ENCODE measurements around the gene UVRAG. TPM values are rescaled to one million over a fixed set of nuclear protein-coding genes. Genes with fewer than 3 reads are reported as not detected.

UVRAG gene
- total and polyA plus RNA-seq, 9 donors, result 10.1 to 26.7 (median 19.2) TPM

- Histone ChIP-seq H3K4me1 (ENCODE audit: insufficient read depth) (no peaks in the 10 kb centered on the region), H3K4me3 (no peak overlapping the region), H3K27me3 (no peaks in the 10 kb centered on the region), H3K27ac (no peak overlapping the region), H3K36me3 (no peaks in the 10 kb centered on the region), H3K9me3 (no peaks in the 10 kb centered on the region)
- TF ChIP-seq POLR2A (IDR thresholded peaks at IDR 0.05), result no peak
- no peak for TF ChIP-seq EP300 (IDR thresholded peaks at IDR 0.05)
- no peak for TF ChIP-seq CTCF (IDR thresholded peaks at IDR 0.05)
- intact Hi-C loops (cut with DNase I), result no loop called here
- no peak for DNase-seq
- WGBS, 3 donors, result 6 to 31% (median 11%) methylated on average over 1 of the region's 1 CpG
Observed at GRCh38 chr11:76025068-76025467, 210.1 kb downstream of the UVRAG start.

- WGBS, 3 donors, result 92 to 96% (median 93%) methylated on average over 3 of the region's 3 CpGs
- Histone ChIP-seq H3K27ac (no peak overlapping the region), H3K4me3 (no peak overlapping the region), H3K4me1 (ENCODE audit: insufficient read depth) (no peaks in the 10 kb centered on the region), H3K9me3 (no peaks in the 10 kb centered on the region), H3K27me3 (no peaks in the 10 kb centered on the region), H3K36me3 (no peaks in the 10 kb centered on the region)
- TF ChIP-seq CTCF (IDR thresholded peaks at IDR 0.05), result no peak
- TF ChIP-seq EP300 (IDR thresholded peaks at IDR 0.05), result no peak
- TF ChIP-seq POLR2A (IDR thresholded peaks at IDR 0.05), result no peak
- intact Hi-C loops (cut with DNase I), result no loop called here
- DNase-seq, result no peak
Observed at GRCh38 chr11:76025817-76026216, 210.8 kb downstream of the UVRAG start.

GRCh38 chr11:76026281-76026680, 211.3 kb downstream of the UVRAG start:
- H3K36me3 ChIP-seq, result no peaks in the 10 kb centered on the region
- no peaks in the 10 kb centered on the region for H3K4me1 ChIP-seq (ENCODE audit: insufficient read depth)
- TF ChIP-seq EP300 (IDR thresholded peaks at IDR 0.05) (no peak), CTCF (IDR thresholded peaks at IDR 0.05) (no peak)
- H3K27ac ChIP-seq, result no peak overlapping the region
- H3K4me3 ChIP-seq, result no peak overlapping the region
- no peaks in the 10 kb centered on the region for H3K9me3 ChIP-seq
- no peak for DNase-seq
- no peaks in the 10 kb centered on the region for H3K27me3 ChIP-seq
- intact Hi-C loops (cut with DNase I), result no loop called here

GRCh38 chr11:76026862-76027261, 211.9 kb downstream of the UVRAG start:
- intact Hi-C loops (cut with DNase I), result no loop called here
- no peak overlapping the region for H3K4me3 ChIP-seq
- no peaks in the 10 kb centered on the region for H3K9me3 ChIP-seq
- H3K4me1 ChIP-seq (ENCODE audit: insufficient read depth), result no peaks in the 10 kb centered on the region
- H3K36me3 ChIP-seq, result no peaks in the 10 kb centered on the region
- DNase-seq, result no peak
- WGBS, 3 donors, result 96 to 99% (median 98%) methylated on average over 1 of the region's 1 CpG
- TF ChIP-seq EP300 (IDR thresholded peaks at IDR 0.05), result no peak
- TF ChIP-seq POLR2A (IDR thresholded peaks at IDR 0.05), result no peak
- no peak overlapping the region for H3K27ac ChIP-seq
- no peaks in the 10 kb centered on the region for H3K27me3 ChIP-seq

- 92 to 95% (median 94%) methylated on average over 5 of the region's 5 CpGs for WGBS, 3 donors
- H3K27ac ChIP-seq, result no peak overlapping the region
- TF ChIP-seq EP300 (IDR thresholded peaks at IDR 0.05) (no peak), POLR2A (IDR thresholded peaks at IDR 0.05) (no peak), CTCF (IDR thresholded peaks at IDR 0.05) (no peak)
Observed at GRCh38 chr11:76030286-76030685, 215.3 kb downstream of the UVRAG start.

More at GRCh38 chr11:76030286-76030685, 215.3 kb downstream of the UVRAG start:
- Histone ChIP-seq H3K4me1 (ENCODE audit: insufficient read depth) (no peaks in the 10 kb centered on the region), H3K36me3 (no peaks in the 10 kb centered on the region), H3K27me3 (no peaks in the 10 kb centered on the region), H3K9me3 (no peaks in the 10 kb centered on the region), H3K4me3 (no peak overlapping the region)
- intact Hi-C loops (cut with DNase I), result no loop called here
- no peak for DNase-seq

All from ovary (tissue), 9 donors.